Caco-2 (cell line): ENCODE measurements around the gene FBXO8. TPM values are rescaled to one million over a fixed set of nuclear protein-coding genes. Genes with fewer than 3 reads are reported as not detected.

Experiments
- BruUV-seq: library from RNA; stranded (reverse); fragments of 400-500 nt; replicated peaks from 2 replicates; lab custom pipeline; 2021; lab: Mats Ljungman, UMichigan
- CTCF ChIA-PET: fragments of 300-600 bp; sonication (Branson Sonifier 250); formaldehyde crosslinking; loops from one replicate; lab custom pipeline; 2022; ENCODE audit warnings: antibody characterized with exemption; lab: Charles Lee
- POLR2A ChIA-PET: fragments of 300-600 bp; sonication (Branson Sonifier 250); formaldehyde crosslinking; loops from one replicate; lab custom pipeline; 2022; ENCODE audit warnings: antibody characterized with exemption; lab: Charles Lee
- DNase-seq, 2 experiments: peaks; one replicate each; pipeline versions ENCODE4 v3.0.0 to v3.0.0-alpha.2; 2020 to 2022
- H3K27me3 ChIP-seq: replicated peaks from 2 replicates; pipeline ENCODE4 v1.6.0; 2011; ENCODE audit warnings: low read length; ENCODE audit not compliant: control insufficient read depth, insufficient read depth
- H3K36me3 ChIP-seq: 2 replicates; pipeline ENCODE4 v1.5.1; 2011; ENCODE audit warnings: low read length; ENCODE audit not compliant: control insufficient read depth, insufficient read depth
- H3K4me1 ChIP-seq: fragments of 250-450 bp; sonication (Bioruptor Pico); 2 replicates; pipeline ENCODE4 v1.5.1; 2020; ENCODE audit warnings: mild to moderate bottlenecking
- H3K4me3 ChIP-seq: 2 replicates; pipeline ENCODE4 v1.5.1; 2011; ENCODE audit warnings: low read depth, mild to moderate bottlenecking, control low read depth, low read length
- H3K9me3 ChIP-seq: fragments of 250-450 bp; sonication (Bioruptor Pico); 2 replicates; pipeline ENCODE4 v1.5.1; 2020; ENCODE audit warnings: mild to moderate bottlenecking, moderate library complexity
- H3K27ac Mint-ChIP-seq: one replicate; pipeline ENCODE4 v1.8.0; 2022; ENCODE audit warnings: mixed read lengths; ENCODE audit not compliant: unreplicated experiment
- H3K27me3 Mint-ChIP-seq: one replicate; pipeline ENCODE4 v1.8.0; 2022; ENCODE audit warnings: mixed read lengths; ENCODE audit not compliant: insufficient read depth, unreplicated experiment
- H3K36me3 Mint-ChIP-seq: one replicate; pipeline ENCODE4 v1.8.0; 2022; ENCODE audit warnings: mild to moderate bottlenecking, mixed read lengths; ENCODE audit not compliant: insufficient read depth, unreplicated experiment
- H3K4me1 Mint-ChIP-seq: one replicate; pipeline ENCODE4 v1.8.0; 2022; ENCODE audit warnings: low read depth, mixed read lengths; ENCODE audit not compliant: unreplicated experiment
- H3K4me3 Mint-ChIP-seq: one replicate; pipeline ENCODE4 v1.8.0; 2022; ENCODE audit warnings: mild to moderate bottlenecking, moderate library complexity, mixed read lengths; ENCODE audit not compliant: unreplicated experiment
- H3K9me3 Mint-ChIP-seq: one replicate; pipeline ENCODE4 v1.8.0; 2022; ENCODE audit warnings: mixed read lengths; ENCODE audit not compliant: unreplicated experiment
- CTCF ChIP-seq, 2 experiments: fragments of 200-600 bp in 1 of 2; IDR thresholded peaks; 1 replicate in 1 of 2; 2 replicates in 1 of 2; pipeline versions ENCODE4 v1.5.1 to v1.8.0; 2011 to 2022; ENCODE audit warnings: antibody characterized with exemption in 1 of 2, control low read depth in 1 of 2, inconsistent platforms in 1 of 2, low read depth in 1 of 2, low read length in 1 of 2, mild to moderate bottlenecking in 1 of 2, moderate library complexity in 1 of 2; ENCODE audit not compliant: insufficient read depth in 1 of 2, severe bottlenecking in 1 of 2, unreplicated experiment in 1 of 2
- intact Hi-C: fragments of 100-400 bp; cut with micrococcal nuclease; formaldehyde crosslinking; loops from one replicate; pipeline ENCODE4 v1.10.0; 2022; ENCODE audit not compliant: unreplicated experiment
- total RNA-seq: library from RNA; stranded (reverse); gene quantifications from 2 replicates; pipeline ENCODE4 v1.2.3, GENCODE V29; 2022

The FBXO8 gene
- total RNA-seq, 1 experiment from 2014 or later = 15.0 TPM

GRCh38 chr4:174215057-174215456 is 68.4 kb downstream of the FBXO8 start:
- no peaks in the 10 kb centered on the region for H3K9me3 Mint-ChIP-seq
- no peaks in the 10 kb centered on the region for H3K36me3 Mint-ChIP-seq
- BruUV-seq = no TSS peak
- no peak for TF ChIP-seq CTCF (IDR thresholded peaks at IDR 0.05; ENCODE audit: insufficient read depth in 1 of 2, low read depth in 1 of 2, low read length in 1 of 2, severe bottlenecking in 1 of 2, unreplicated experiment in 1 of 2)
- intact Hi-C loops = no loop called here
- H3K9me3 ChIP-seq = no peaks in the 10 kb centered on the region
- no peak for DNase-seq
- H3K4me1 Mint-ChIP-seq = no peaks in the 10 kb centered on the region
- H3K27ac Mint-ChIP-seq = no peak overlapping the region
- no peaks in the 10 kb centered on the region for H3K4me1 ChIP-seq
- no peaks in the 10 kb centered on the region for H3K36me3 ChIP-seq
- no peaks in the 10 kb centered on the region for H3K27me3 ChIP-seq
- ChIA-PET CTCF (no interaction called here), POLR2A (no interaction called here)
- H3K27me3 Mint-ChIP-seq = no peaks in the 10 kb centered on the region
- H3K4me3 ChIP-seq = no peak overlapping the region
- H3K4me3 Mint-ChIP-seq = no peak overlapping the region

GRCh38 chr4:174214101-174214878 is 69.2 kb downstream of the FBXO8 start:
- no peaks in the 10 kb centered on the region for H3K36me3 Mint-ChIP-seq
- BruUV-seq = no TSS peak
- no peak for TF ChIP-seq CTCF (IDR thresholded peaks at IDR 0.05; ENCODE audit: insufficient read depth in 1 of 2, low read depth in 1 of 2, low read length in 1 of 2, severe bottlenecking in 1 of 2, unreplicated experiment in 1 of 2)
- H3K36me3 ChIP-seq = no peaks in the 10 kb centered on the region
- ChIA-PET CTCF (no interaction called here), POLR2A (no interaction called here)
- H3K27me3 Mint-ChIP-seq = no peaks in the 10 kb centered on the region
- no peak overlapping the region for H3K4me3 Mint-ChIP-seq
- H3K27me3 ChIP-seq = no peaks in the 10 kb centered on the region
- H3K4me1 Mint-ChIP-seq = no peaks in the 10 kb centered on the region
- H3K9me3 Mint-ChIP-seq = no peaks in the 10 kb centered on the region
- no peaks in the 10 kb centered on the region for H3K4me1 ChIP-seq
- intact Hi-C loops = no loop called here
- no peak for DNase-seq
- H3K27ac Mint-ChIP-seq = no peak overlapping the region
- no peak overlapping the region for H3K4me3 ChIP-seq
- H3K9me3 ChIP-seq = no peaks in the 10 kb centered on the region

GRCh38 chr4:174213731-174214100 is 69.8 kb downstream of the FBXO8 start:
- Mint-ChIP-seq H3K27ac (no peak overlapping the region), H3K36me3 (no peaks in the 10 kb centered on the region), H3K27me3 (no peaks in the 10 kb centered on the region), H3K4me1 (no peaks in the 10 kb centered on the region), H3K9me3 (no peaks in the 10 kb centered on the region), H3K4me3 (no peak overlapping the region)
- no TSS peak for BruUV-seq
- no peak for DNase-seq
- TF ChIP-seq CTCF (IDR thresholded peaks at IDR 0.05; ENCODE audit: insufficient read depth in 1 of 2, low read depth in 1 of 2, low read length in 1 of 2, severe bottlenecking in 1 of 2, unreplicated experiment in 1 of 2) = no peak
- POLR2A ChIA-PET = no interaction called here
- intact Hi-C loops = no loop called here
- H3K27me3 ChIP-seq = no peaks in the 10 kb centered on the region
- no peaks in the 10 kb centered on the region for H3K36me3 ChIP-seq
- H3K9me3 ChIP-seq = no peaks in the 10 kb centered on the region
- CTCF ChIA-PET = no interaction called here
- H3K4me1 ChIP-seq = no peaks in the 10 kb centered on the region
- H3K4me3 ChIP-seq = no peak overlapping the region
